ENCODE data around the gene BICDL1.

Gene BICDL1

DNA sequence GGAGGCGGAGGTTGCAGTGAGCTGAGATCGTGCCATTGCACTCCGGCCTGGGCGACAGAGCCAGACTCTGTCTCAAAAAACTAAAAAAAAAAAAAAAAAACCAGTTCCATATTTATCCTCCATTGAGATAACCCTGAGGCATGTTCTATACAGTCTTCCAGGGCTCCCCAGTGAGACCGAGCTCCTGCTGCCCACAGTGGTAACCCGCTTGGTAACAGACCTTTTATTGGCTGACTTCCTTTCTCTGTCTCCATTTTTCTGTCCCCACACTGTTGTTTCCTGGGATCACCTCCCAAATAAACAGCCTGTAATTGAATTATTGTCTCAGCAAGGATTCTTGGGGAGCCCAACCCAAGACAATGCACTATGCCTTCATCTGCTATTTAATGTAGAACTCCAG lies 42.8 kb upstream of the BICDL1 start (continued):
- TF ChIP-seq, protein P1, sequence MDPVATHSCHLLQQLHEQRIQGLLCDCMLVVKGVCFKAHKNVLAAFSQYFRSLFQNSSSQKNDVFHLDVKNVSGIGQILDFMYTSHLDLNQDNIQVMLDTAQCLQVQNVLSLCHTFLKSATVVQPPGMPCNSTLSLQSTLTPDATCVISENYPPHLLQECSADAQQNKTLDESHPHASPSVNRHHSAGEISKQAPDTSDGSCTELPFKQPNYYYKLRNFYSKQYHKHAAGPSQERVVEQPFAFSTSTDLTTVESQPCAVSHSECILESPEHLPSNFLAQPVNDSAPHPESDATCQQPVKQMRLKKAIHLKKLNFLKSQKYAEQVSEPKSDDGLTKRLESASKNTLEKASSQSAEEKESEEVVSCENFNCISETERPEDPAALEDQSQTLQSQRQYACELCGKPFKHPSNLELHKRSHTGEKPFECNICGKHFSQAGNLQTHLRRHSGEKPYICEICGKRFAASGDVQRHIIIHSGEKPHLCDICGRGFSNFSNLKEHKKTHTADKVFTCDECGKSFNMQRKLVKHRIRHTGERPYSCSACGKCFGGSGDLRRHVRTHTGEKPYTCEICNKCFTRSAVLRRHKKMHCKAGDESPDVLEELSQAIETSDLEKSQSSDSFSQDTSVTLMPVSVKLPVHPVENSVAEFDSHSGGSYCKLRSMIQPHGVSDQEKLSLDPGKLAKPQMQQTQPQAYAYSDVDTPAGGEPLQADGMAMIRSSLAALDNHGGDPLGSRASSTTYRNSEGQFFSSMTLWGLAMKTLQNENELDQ (tag by site-specific recombination; IDR thresholded peaks at IDR 0.05; ENCODE audit: low read depth), result no peak
- no peak for TF ChIP-seq ZBTB21 (tag by site-specific recombination; IDR thresholded peaks at IDR 0.05)

DNA sequence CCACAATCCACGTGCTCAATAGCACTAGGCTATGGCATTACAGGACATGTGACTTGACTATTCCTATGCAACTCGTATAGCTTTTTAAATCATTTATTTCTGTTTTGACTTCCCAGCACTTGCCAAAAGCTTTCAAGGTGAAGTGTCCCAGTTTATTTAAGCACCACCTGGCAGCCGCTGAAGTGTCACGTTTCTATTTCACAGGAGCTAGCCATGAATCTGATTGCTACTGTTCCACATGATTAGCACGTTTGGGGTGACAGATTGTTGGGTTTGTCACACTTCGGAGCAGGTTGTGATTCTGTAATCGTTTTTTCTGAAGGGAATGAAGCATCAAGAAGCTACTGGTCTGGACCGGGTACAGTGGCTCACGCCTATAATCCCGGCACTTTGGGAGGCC lies 39.9 kb upstream of the BICDL1 start:
- no peaks in the 10 kb centered on the region for H3K36me3 ChIP-seq (ENCODE audit: control insufficient read depth in 2 of 2, insufficient read depth in 1 of 2, low read length in 2 of 2)
- no peaks in the 10 kb centered on the region for H3K9me3 ChIP-seq (ENCODE audit: control insufficient read depth, insufficient read depth, low read depth, low read length)
- H3K27ac ChIP-seq (ENCODE audit: extremely low read depth, low read depth, low read length), result no peak overlapping the region
- ChIA-PET CTCF (interaction anchor here (0.6 kb wide), 1 partner anchor 167 kb away, joined by 3 read pairs; no protein-coding TSS in a partner anchor), POLR2A (interaction anchor here (1.6 kb wide), 1 partner anchor 9 kb away, joined by 8 read pairs; no protein-coding TSS in a partner anchor)
- H3K4me1 ChIP-seq (ENCODE audit: control insufficient read depth, insufficient read depth, low read length), result no peaks in the 10 kb centered on the region
- no peak overlapping the region for H3K4me3 ChIP-seq (ENCODE audit: low read depth, low read length)
- TF ChIP-seq ZNF664 (tag by site-specific recombination; IDR thresholded peaks at IDR 0.05) (no peak), ZNF837 (tag by site-specific recombination; IDR thresholded peaks at IDR 0.05) (no peak), ZNF791 (tag by site-specific recombination; IDR thresholded peaks at IDR 0.05) (no peak), ZNF146 (tag by site-specific recombination; IDR thresholded peaks at IDR 0.05) (no peak), ZNF19 (tag by site-specific recombination; IDR thresholded peaks at IDR 0.05; ENCODE audit: low read depth) (no peak), ZSCAN23 (tag by site-specific recombination; IDR thresholded peaks at IDR 0.05) (no peak), ZBTB48 (tag by site-specific recombination; IDR thresholded peaks at IDR 0.05) (no peak), ZNF354C (tag by site-specific recombination; IDR thresholded peaks at IDR 0.05; ENCODE audit: borderline replicate concordance, low read depth) (no peak), YY1 (tag by site-specific recombination; IDR thresholded peaks at IDR 0.05) (no peak), ZNF658 (tag by site-specific recombination; IDR thresholded peaks at IDR 0.05) (no peak), ZBTB20 (tag by site-specific recombination; IDR thresholded peaks at IDR 0.05) (no peak)
- TF ChIP-seq, protein P2, sequence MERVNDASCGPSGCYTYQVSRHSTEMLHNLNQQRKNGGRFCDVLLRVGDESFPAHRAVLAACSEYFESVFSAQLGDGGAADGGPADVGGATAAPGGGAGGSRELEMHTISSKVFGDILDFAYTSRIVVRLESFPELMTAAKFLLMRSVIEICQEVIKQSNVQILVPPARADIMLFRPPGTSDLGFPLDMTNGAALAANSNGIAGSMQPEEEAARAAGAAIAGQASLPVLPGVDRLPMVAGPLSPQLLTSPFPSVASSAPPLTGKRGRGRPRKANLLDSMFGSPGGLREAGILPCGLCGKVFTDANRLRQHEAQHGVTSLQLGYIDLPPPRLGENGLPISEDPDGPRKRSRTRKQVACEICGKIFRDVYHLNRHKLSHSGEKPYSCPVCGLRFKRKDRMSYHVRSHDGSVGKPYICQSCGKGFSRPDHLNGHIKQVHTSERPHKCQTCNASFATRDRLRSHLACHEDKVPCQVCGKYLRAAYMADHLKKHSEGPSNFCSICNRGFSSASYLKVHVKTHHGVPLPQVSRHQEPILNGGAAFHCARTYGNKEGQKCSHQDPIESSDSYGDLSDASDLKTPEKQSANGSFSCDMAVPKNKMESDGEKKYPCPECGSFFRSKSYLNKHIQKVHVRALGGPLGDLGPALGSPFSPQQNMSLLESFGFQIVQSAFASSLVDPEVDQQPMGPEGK (tag by site-specific recombination; IDR thresholded peaks at IDR 0.05), result no peak
- TF ChIP-seq, protein P3, sequence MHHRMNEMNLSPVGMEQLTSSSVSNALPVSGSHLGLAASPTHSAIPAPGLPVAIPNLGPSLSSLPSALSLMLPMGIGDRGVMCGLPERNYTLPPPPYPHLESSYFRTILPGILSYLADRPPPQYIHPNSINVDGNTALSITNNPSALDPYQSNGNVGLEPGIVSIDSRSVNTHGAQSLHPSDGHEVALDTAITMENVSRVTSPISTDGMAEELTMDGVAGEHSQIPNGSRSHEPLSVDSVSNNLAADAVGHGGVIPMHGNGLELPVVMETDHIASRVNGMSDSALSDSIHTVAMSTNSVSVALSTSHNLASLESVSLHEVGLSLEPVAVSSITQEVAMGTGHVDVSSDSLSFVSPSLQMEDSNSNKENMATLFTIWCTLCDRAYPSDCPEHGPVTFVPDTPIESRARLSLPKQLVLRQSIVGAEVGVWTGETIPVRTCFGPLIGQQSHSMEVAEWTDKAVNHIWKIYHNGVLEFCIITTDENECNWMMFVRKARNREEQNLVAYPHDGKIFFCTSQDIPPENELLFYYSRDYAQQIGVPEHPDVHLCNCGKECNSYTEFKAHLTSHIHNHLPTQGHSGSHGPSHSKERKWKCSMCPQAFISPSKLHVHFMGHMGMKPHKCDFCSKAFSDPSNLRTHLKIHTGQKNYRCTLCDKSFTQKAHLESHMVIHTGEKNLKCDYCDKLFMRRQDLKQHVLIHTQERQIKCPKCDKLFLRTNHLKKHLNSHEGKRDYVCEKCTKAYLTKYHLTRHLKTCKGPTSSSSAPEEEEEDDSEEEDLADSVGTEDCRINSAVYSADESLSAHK (tag by site-specific recombination; IDR thresholded peaks at IDR 0.05), result no peak

DNA sequence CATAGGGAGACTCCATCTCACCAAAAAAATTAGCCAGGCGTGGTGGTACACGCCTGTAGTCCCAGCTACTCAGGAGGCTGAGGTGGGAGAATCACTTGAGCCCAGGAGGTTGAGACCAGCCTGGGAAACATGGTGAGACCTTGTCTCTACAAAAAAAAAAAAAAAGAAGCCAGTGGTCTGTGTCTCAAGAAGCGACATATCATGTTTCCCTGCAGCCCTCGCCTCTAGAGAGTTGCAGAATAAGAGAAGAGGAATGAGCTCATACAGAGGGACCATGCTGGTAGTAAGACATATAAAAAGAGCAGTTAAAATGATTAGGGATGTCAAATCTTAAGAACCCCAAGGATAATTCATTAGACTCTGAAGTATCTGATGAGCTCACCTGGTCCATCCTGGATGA lies 39.4 kb upstream of the BICDL1 start:
- ChIA-PET POLR2A (interaction anchor here (1.6 kb wide), 1 partner anchor 9 kb away, joined by 8 read pairs; no protein-coding TSS in a partner anchor), CTCF (interaction anchor here (0.6 to 0.9 kb wide), 3 partner anchors 9 to 288 kb away, joined by 3 to 6 read pairs (median 4); no protein-coding TSS in a partner anchor)
- no peaks in the 10 kb centered on the region for H3K36me3 ChIP-seq (ENCODE audit: control insufficient read depth in 2 of 2, insufficient read depth in 1 of 2, low read length in 2 of 2)
- H3K9me3 ChIP-seq (ENCODE audit: control insufficient read depth, insufficient read depth, low read depth, low read length), result no peaks in the 10 kb centered on the region
- H3K4me1 ChIP-seq (ENCODE audit: control insufficient read depth, insufficient read depth, low read length), result no peaks in the 10 kb centered on the region
- no peak overlapping the region for H3K4me3 ChIP-seq (ENCODE audit: low read depth, low read length)
- no peak overlapping the region for H3K27ac ChIP-seq (ENCODE audit: extremely low read depth, low read depth, low read length)
- TF ChIP-seq ZNF155 (tag by site-specific recombination; IDR thresholded peaks at IDR 0.05) (no peak), ZNF76 (tag by site-specific recombination; IDR thresholded peaks at IDR 0.05; ENCODE audit: borderline replicate concordance, low read depth) (no peak), ZNF354C (tag by site-specific recombination; IDR thresholded peaks at IDR 0.05; ENCODE audit: borderline replicate concordance, low read depth) (no peak), ZNF239 (tag by site-specific recombination; IDR thresholded peaks at IDR 0.05) (no peak), ZNF274 (IDR thresholded peaks at IDR 0.05; ENCODE audit: low read length) (no peak), ZNF274 (tag by site-specific recombination; IDR thresholded peaks at IDR 0.05; ENCODE audit: borderline replicate concordance) (no peak), ZNF560 (tag by site-specific recombination; IDR thresholded peaks at IDR 0.05; ENCODE audit: borderline replicate concordance) (no peak), MYNN (tag by site-specific recombination; IDR thresholded peaks at IDR 0.05; ENCODE audit: borderline replicate concordance) (no peak), ZNF558 (tag by site-specific recombination; IDR thresholded peaks at IDR 0.05) (no peak), PRDM1 (tag by site-specific recombination; IDR thresholded peaks at IDR 0.05) (no peak), ZNF514 (tag by site-specific recombination; IDR thresholded peaks at IDR 0.05) (no peak), ZNF585B (tag by site-specific recombination; IDR thresholded peaks at IDR 0.05) (no peak), ZNF114 (tag by site-specific recombination; IDR thresholded peaks at IDR 0.05) (no peak)
- TF ChIP-seq, protein P4, sequence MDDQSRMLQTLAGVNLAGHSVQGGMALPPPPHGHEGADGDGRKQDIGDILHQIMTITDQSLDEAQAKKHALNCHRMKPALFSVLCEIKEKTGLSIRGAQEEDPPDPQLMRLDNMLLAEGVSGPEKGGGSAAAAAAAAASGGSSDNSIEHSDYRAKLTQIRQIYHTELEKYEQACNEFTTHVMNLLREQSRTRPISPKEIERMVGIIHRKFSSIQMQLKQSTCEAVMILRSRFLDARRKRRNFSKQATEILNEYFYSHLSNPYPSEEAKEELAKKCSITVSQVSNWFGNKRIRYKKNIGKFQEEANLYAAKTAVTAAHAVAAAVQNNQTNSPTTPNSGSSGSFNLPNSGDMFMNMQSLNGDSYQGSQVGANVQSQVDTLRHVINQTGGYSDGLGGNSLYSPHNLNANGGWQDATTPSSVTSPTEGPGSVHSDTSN (CRISPR knock-in tag; IDR thresholded peaks at IDR 0.05), result no peak
